ENCODE data around the gene NECAP2. TPM values are rescaled to one million over a fixed set of nuclear protein-coding genes. Genes with fewer than 3 reads are reported as not detected.

Gene NECAP2
- total RNA-seq, 4 donors from 2014 or later = 43.8 to 56.8 (median 48.6) TPM

DNA sequence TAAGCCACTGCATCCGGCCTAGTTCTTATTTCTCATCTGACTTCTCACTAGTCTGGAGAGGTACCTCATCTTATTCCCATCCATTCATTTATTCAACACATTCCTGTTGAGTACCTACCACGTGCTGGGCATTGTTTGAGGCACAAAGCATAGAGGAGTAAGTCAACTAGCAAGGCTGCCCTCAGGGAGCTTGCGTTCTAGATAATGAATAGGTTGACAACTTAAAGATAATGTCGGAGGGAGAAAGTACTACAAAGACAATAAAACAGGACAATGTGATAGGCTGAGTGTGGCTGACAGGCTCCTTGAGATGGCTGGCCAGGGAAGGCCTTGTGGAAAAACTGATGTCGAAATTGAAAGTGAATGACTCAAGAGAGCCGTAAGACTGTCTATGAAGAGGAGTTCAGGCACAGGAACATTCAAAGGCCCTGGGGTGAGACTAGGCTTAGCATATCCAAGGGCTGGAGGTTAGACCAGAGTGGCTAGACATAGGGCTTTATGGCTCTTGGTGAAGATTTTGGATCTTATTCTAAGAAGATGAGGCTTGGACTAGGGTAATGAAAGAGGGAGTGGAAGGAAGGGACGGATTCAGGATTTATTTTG, 21.6 kb upstream of the NECAP2 start:
- intact Hi-C loops (cut with DNase I) = no loop called here

DNA sequence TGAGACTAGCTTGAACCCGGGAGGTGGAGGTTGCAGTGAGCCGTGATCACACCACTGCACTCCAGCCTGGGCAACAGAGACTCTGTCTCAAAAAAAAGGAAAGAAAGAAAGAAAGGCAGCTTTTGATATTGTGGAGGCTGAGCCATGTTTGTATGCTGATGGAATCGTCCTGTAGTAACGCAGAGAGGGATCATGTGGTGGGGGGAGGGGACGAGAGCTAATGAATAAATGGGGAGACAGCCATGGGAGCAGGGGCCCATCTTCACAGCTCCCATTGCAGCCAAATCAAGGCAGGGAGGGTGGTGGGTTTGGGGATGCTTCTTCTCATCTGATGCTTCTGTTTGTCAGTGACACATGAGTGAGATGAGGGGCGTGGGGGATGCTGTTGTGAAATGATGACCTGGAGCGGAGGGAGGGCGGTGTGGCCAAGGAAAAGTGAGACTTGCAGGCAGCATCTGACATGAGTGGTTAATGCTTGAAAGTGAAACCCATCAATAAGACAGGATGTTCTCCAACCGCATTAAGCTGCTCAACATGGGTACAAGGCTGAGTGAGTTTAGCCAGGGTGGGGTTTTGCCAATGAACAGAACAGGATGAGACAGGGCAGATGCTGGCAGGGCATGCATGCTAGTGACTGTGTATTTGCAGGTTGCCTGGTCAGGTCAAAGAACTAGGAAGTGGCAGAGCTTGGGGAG, 20.0 kb upstream of the NECAP2 start:
- Histone ChIP-seq H3K4me1 (no peaks in the 10 kb centered on the region), H3K9me3 (no peaks in the 10 kb centered on the region), H3K36me3 (no peaks in the 10 kb centered on the region), H3K27ac (no peak overlapping the region), H3K27me3 (no peaks in the 10 kb centered on the region), H3K4me3 (replicated peaks in 1 of 3) (no peak overlapping the region)
- TF ChIP-seq POLR2A (IDR thresholded peaks at IDR 0.05) = no peak
- TF ChIP-seq, protein P1, sequence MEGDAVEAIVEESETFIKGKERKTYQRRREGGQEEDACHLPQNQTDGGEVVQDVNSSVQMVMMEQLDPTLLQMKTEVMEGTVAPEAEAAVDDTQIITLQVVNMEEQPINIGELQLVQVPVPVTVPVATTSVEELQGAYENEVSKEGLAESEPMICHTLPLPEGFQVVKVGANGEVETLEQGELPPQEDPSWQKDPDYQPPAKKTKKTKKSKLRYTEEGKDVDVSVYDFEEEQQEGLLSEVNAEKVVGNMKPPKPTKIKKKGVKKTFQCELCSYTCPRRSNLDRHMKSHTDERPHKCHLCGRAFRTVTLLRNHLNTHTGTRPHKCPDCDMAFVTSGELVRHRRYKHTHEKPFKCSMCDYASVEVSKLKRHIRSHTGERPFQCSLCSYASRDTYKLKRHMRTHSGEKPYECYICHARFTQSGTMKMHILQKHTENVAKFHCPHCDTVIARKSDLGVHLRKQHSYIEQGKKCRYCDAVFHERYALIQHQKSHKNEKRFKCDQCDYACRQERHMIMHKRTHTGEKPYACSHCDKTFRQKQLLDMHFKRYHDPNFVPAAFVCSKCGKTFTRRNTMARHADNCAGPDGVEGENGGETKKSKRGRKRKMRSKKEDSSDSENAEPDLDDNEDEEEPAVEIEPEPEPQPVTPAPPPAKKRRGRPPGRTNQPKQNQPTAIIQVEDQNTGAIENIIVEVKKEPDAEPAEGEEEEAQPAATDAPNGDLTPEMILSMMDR (IDR thresholded peaks at IDR 0.05) = no peak
- DNase-seq = no peak
- WGBS, 2 donors = 58 to 63% methylated on average over 9 of the region's 9 CpGs
- intact Hi-C loops (cut with DNase I) = no loop called here

More for the DNA sequence above, 21.6 kb upstream of the NECAP2 start:
- Histone ChIP-seq H3K27me3 (no peaks in the 10 kb centered on the region), H3K9me3 (no peaks in the 10 kb centered on the region), H3K27ac (no peak overlapping the region), H3K4me1 (no peaks in the 10 kb centered on the region), H3K4me3 (replicated peaks in 1 of 3) (no peak overlapping the region), H3K36me3 (no peaks in the 10 kb centered on the region)
- 88 to 91% methylated on average over 7 of the region's 7 CpGs for WGBS, 2 donors
- no peak for DNase-seq
- TF ChIP-seq POLR2A (IDR thresholded peaks at IDR 0.05) = no peak

DNA sequence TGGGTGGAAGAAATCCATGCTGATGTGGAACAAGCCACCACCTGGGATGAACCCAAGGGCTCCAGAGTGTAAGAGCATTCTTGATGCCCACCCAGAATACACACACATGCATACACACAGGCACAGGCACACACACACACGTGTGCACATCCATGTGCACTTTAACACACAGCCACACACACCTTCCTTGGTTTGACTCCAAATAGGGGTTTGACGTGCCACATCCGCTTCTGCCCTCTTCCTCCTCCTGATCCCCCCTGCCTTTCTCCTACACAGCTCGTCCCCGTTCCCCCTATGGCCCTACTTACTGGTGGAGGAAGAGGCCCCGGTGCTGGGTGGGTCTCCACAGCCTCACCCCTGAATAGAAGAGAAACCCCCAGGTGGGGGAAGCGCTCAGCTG, 19.3 kb upstream of the NECAP2 start:
- H3K4me3 ChIP-seq (replicated peaks in 1 of 3) = no peak overlapping the region
- 76 to 81% methylated on average over 7 of the region's 7 CpGs for WGBS, 2 donors
- intact Hi-C loops (cut with DNase I) = no loop called here

DNA sequence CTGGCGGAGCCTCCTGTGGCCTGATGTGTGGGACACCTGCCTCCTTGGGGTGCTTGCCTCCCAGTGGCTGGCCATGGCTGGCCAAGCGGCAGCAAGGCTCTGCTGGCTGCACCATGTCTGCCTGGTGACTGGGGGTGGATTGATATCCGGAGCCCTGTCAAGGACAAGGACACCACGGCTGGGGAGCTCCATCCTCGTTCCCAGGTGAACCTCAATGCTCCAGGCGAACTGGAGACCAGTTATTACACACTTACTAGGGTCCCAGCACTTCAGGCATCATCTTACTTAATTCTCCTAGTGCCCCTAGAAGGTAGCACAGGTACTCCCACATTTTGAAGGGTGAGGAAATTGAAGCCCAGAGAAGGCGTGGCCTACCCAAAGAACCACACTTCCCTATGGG, 18.5 kb upstream of the NECAP2 start:
- 89 to 97% methylated on average over 6 to 7 of the region's 7 CpGs for WGBS, 2 donors
- Histone ChIP-seq H3K27me3 (no peaks in the 10 kb centered on the region), H3K27ac (no peak overlapping the region), H3K9me3 (no peaks in the 10 kb centered on the region), H3K4me1 (no peaks in the 10 kb centered on the region), H3K4me3 (replicated peaks in 1 of 3) (no peak overlapping the region), H3K36me3 (no peaks in the 10 kb centered on the region)
- no peak for DNase-seq
- TF ChIP-seq, protein P1 (IDR thresholded peaks at IDR 0.05) = no peak
- TF ChIP-seq POLR2A (IDR thresholded peaks at IDR 0.05) = no peak
- intact Hi-C loops (cut with DNase I) = no loop called here

More for the DNA sequence above, 19.3 kb upstream of the NECAP2 start:
- no peaks in the 10 kb centered on the region for H3K36me3 ChIP-seq
- no peaks in the 10 kb centered on the region for H3K4me1 ChIP-seq
- no peaks in the 10 kb centered on the region for H3K9me3 ChIP-seq
- no peak for TF ChIP-seq POLR2A (IDR thresholded peaks at IDR 0.05)
- TF ChIP-seq, protein P1 (IDR thresholded peaks at IDR 0.05) = no peak
- H3K27me3 ChIP-seq = no peaks in the 10 kb centered on the region
- H3K27ac ChIP-seq = no peak overlapping the region
- no peak for DNase-seq

DNA sequence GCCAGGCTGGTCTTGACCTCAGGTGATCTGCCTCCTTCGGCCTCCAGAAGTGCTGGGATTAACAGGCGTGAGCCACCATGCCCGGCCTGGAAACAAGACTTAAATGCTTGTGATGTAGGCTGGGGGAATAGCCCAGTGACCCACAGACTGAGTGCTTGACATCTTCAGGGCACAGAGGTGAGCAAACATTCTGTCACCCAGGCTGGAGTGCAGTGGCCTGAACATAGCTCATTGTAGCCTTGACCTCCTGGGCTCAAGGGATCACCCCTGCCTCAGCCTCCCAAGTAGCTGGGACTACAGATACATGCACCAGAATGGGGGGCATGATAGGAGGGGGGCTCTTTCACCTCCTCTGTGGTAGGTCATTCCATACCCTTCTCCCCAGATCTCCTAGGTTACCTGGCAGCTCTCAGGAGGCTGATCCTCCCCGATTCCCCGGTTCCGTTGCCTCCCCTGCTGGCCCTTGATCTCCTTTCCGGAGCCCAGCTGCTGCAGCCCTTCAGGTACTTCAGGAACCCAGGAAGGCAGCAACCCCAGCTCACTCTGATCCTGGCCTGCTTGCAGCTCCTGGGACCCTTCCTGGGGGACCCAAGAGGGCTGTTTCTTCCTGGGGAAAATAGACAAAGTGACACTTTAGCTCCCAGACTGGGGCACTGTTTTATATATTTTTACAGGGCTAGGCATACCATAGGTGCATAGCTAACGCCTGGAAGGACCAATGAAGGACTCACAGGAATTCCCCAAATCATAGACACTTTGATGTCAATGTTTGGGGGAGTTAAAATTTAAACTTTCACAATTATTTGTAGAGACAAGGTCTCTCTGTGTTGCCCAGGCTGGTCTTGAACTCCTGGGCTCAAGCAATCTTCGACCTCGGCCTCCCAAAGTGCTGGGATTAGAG, 15.1 kb upstream of the NECAP2 start:
- intact Hi-C loops (cut with DNase I) = no loop called here
- no peak for DNase-seq
- Histone ChIP-seq H3K9me3 (no peaks in the 10 kb centered on the region), H3K27me3 (no peaks in the 10 kb centered on the region), H3K36me3 (no peaks in the 10 kb centered on the region), H3K4me1 (no peaks in the 10 kb centered on the region), H3K27ac (no peak overlapping the region), H3K4me3 (replicated peaks in 1 of 3) (no peak overlapping the region)
- TF ChIP-seq, protein P1 (IDR thresholded peaks at IDR 0.05) = no peak
- TF ChIP-seq POLR2A (IDR thresholded peaks at IDR 0.05) = no peak
- WGBS, 2 donors = 86 to 87% methylated on average over 10 of the region's 10 CpGs

Measured in thyroid gland (tissue), 4 donors.